ENCODE measurements around the gene OR2V2.

The OR2V2 gene

GRCh38 chr5:181193656-181194055, 46.3 kb downstream of the OR2V2 start:
- DNase-seq (ENCODE audit: low spot score), result no peak
- no peak for TF ChIP-seq CTCF (IDR thresholded peaks at IDR 0.05; ENCODE audit: borderline replicate concordance, control extremely low read depth, extremely low read depth, insufficient read depth, missing control alignments)
- in situ Hi-C loops (cut with MboI; ENCODE audit: low sequenced_read_pairs, unreplicated experiment), result no loop called here

GRCh38 chr5:181194489-181195248, 47.3 kb downstream of the OR2V2 start:
- no peak for DNase-seq (ENCODE audit: low spot score)
- TF ChIP-seq CTCF (IDR thresholded peaks at IDR 0.05; ENCODE audit: borderline replicate concordance, control extremely low read depth, extremely low read depth, insufficient read depth, missing control alignments), result no peak
- in situ Hi-C loops (cut with MboI; ENCODE audit: low sequenced_read_pairs, unreplicated experiment), result no loop called here

GRCh38 chr5:181195249-181195761, 47.9 kb downstream of the OR2V2 start:
- in situ Hi-C loops (cut with MboI; ENCODE audit: low sequenced_read_pairs, unreplicated experiment), result no loop called here
- DNase-seq (ENCODE audit: low spot score), result peak; percentile 3
- no peak for TF ChIP-seq CTCF (IDR thresholded peaks at IDR 0.05; ENCODE audit: borderline replicate concordance, control extremely low read depth, extremely low read depth, insufficient read depth, missing control alignments)

GRCh38 chr5:181197326-181197951, 50.1 kb downstream of the OR2V2 start:
- no peak for TF ChIP-seq CTCF (IDR thresholded peaks at IDR 0.05; ENCODE audit: borderline replicate concordance, control extremely low read depth, extremely low read depth, insufficient read depth, missing control alignments)
- in situ Hi-C loops (cut with MboI; ENCODE audit: low sequenced_read_pairs, unreplicated experiment), result no loop called here
- no peak for DNase-seq (ENCODE audit: low spot score)

GRCh38 chr5:181198106-181198685, 50.8 kb downstream of the OR2V2 start:
- no peak for DNase-seq (ENCODE audit: low spot score)
- in situ Hi-C loops (cut with MboI; ENCODE audit: low sequenced_read_pairs, unreplicated experiment), result no loop called here
- no peak for TF ChIP-seq CTCF (IDR thresholded peaks at IDR 0.05; ENCODE audit: borderline replicate concordance, control extremely low read depth, extremely low read depth, insufficient read depth, missing control alignments)

GRCh38 chr5:181198905-181199519, 51.6 kb downstream of the OR2V2 start:
- peak; percentile 75 for DNase-seq (ENCODE audit: low spot score)
- TF ChIP-seq CTCF (IDR thresholded peaks at IDR 0.05; ENCODE audit: borderline replicate concordance, control extremely low read depth, extremely low read depth, insufficient read depth, missing control alignments), result no peak
- in situ Hi-C loops (cut with MboI; ENCODE audit: low sequenced_read_pairs, unreplicated experiment), result no loop called here
